IPS DF 6.9 (cell line): ENCODE measurements around the gene VAC14.

Source experiments
- DNase-seq: peaks from one replicate; pipeline ENCODE4 v3.0.0-alpha.2; 2013; ENCODE audit warnings: low read depth, low spot score
- H3K27ac ChIP-seq: one replicate; pipeline ENCODE4 v1.5.1; 2013; ENCODE audit warnings: low read length, control low read depth
- H3K27me3 ChIP-seq: 2 replicates; pipeline ENCODE4 v1.6.1; 2013; ENCODE audit warnings: mild to moderate bottlenecking, low read length; ENCODE audit not compliant: control insufficient read depth, insufficient read depth
- H3K36me3 ChIP-seq: 2 replicates; pipeline ENCODE4 v1.6.1; 2013; ENCODE audit warnings: low read length; ENCODE audit not compliant: control insufficient read depth, insufficient read depth
- H3K4me1 ChIP-seq: 2 replicates; pipeline ENCODE4 v1.6.1; 2013; ENCODE audit warnings: low read length; ENCODE audit not compliant: control insufficient read depth, insufficient read depth
- H3K4me3 ChIP-seq: 2 replicates; pipeline ENCODE4 v1.5.1; 2013; ENCODE audit warnings: mild to moderate bottlenecking, low read length
- H3K9me3 ChIP-seq: 2 replicates; pipeline ENCODE4 v1.6.1; 2013; ENCODE audit warnings: low read length, inconsistent platforms; ENCODE audit not compliant: control insufficient read depth, insufficient read depth
- WGBS: extraction: QIAGEN DNeasy Blood & Tissue Kit; methylation state at CpG from one replicate; pipeline ENCODE4 v1.1.7; 2013; ENCODE audit warnings: mixed read lengths, missing lambda C conversion rate; ENCODE audit not compliant: insufficient read length, insufficient coverage; 5-methylcytosine and 5-hydroxymethylcytosine counted together

The VAC14 gene

DNA sequence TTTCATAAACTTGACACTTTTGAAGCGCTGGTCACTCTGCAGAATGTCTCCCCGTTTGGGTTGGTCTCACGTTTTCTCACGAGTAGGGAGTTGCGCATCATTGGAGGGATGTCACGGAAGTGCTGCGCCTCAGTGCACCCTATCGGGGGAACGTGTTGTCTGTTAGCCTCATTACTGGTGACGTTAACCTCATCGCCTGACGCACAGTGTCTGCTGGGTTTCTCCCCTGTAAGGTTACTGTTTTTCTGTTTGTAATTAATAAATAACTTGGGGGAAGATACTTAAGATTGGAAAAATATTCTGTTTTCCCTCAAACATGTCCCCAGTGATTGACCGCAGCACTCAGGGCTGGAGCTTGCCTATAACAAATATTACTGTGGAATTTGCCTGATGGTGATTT is 26.7 kb downstream of the VAC14 start:
- no peak overlapping the region for H3K4me3 ChIP-seq
- no peak overlapping the region for H3K27ac ChIP-seq
- no peaks in the 10 kb centered on the region for H3K9me3 ChIP-seq
- no peaks in the 10 kb centered on the region for H3K4me1 ChIP-seq
- WGBS, result no CpG with 5 or more reads among the region's 13 CpGs
- H3K36me3 ChIP-seq, result peaks cover 3% of the 10 kb centered on the region; the same call in 1 of the 2 replicates
- H3K27me3 ChIP-seq, result no peaks in the 10 kb centered on the region
- DNase-seq, result no peak

DNA sequence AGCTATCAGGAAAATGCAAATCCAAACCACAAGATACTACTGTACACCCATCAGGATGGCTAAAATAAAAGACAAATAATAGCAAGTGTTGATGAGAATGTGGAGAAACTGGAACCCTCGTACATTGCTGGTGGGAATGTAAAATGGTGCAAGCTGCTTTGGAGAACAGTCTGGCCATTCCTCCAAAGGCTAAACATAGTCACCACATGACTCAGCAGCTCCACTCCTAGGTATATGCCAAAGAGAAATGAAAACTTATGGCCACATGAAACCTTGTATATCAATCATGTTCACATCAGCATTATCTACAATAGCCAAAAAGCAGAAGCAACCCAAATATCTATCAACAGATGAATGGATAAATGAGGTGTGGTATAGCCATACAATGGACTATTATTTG is 28.5 kb downstream of the VAC14 start:
- H3K27me3 ChIP-seq, result no peaks in the 10 kb centered on the region
- H3K27ac ChIP-seq, result no peak overlapping the region
- no peak overlapping the region for H3K4me3 ChIP-seq
- peaks cover 3% of the 10 kb centered on the region; the same call in 1 of the 2 replicates for H3K36me3 ChIP-seq
- WGBS, result no CpG with 5 or more reads among the region's 1 CpG
- H3K4me1 ChIP-seq, result no peaks in the 10 kb centered on the region
- DNase-seq, result no peak
- no peaks in the 10 kb centered on the region for H3K9me3 ChIP-seq

DNA sequence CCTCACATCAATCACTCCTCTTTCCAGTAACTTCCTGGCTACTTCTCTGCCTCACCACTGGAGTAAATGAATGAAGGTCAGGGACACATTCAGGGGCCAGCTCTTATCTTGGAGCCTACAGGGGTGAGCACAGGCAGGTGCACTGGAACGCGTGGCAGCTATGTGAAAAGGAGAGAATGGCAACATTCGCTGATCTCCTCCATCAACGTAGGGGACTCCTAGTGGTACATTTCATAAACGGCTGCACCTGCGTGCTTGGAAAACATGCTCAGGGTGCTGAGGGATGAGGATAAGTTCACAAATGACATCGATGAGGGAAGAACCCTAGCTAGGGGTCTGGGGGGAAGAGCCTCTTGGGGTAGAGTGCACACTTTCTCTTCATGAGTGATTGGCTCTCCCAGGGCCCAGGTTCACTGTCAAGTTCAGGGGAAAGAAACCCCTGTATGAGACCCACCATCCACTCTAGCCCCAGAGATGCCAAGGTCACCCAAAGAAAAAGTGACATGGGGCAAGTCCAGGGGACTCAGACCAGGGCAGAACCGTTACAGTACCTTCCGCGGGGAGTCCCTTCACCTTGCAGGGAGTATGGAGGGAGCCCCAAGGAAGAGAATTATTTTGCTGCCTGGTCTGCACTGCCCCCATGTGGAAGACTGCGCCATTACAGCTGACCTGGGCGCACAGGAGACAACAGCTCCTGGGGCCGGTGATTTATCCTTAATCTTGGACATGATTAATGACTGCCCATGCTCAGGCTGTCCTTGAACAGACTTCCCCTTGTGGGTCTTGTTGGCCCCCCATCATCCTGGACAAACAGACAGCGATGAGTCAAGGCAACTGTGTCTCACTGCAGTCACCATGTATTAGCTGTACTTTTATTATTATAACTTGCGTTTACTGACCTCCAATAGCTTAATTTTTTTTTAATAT is 30.1 kb downstream of the VAC14 start:
- Histone ChIP-seq H3K36me3 (no peaks in the 10 kb centered on the region), H3K27me3 (no peaks in the 10 kb centered on the region), H3K4me1 (no peaks in the 10 kb centered on the region), H3K27ac (no peak overlapping the region), H3K9me3 (no peaks in the 10 kb centered on the region), H3K4me3 (no peak overlapping the region)
- no peak for DNase-seq
- no CpG with 5 or more reads among the region's 15 CpGs for WGBS

DNA sequence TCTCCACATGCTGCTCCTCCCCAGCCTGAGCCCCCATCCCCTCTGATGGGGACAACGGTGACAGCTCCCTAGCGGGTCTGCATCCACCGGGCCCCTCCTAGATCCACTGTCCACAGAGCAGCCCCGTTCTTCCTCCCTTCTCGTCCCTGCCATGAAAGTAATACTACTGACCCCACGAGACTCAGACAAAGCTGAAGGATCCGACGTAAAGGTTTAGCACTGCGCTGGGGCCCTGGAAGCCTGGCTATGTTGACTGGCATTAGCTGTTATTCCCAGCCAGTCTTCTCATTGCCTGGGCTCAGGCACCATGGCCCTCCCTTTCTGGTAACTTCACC is 30.7 kb downstream of the VAC14 start:
- no CpG with 5 or more reads among the region's 9 CpGs for WGBS
- H3K4me3 ChIP-seq, result no peak overlapping the region
- H3K4me1 ChIP-seq, result no peaks in the 10 kb centered on the region
- DNase-seq, result no peak
- no peaks in the 10 kb centered on the region for H3K9me3 ChIP-seq
- no peak overlapping the region for H3K27ac ChIP-seq
- H3K36me3 ChIP-seq, result no peaks in the 10 kb centered on the region
- no peaks in the 10 kb centered on the region for H3K27me3 ChIP-seq

DNA sequence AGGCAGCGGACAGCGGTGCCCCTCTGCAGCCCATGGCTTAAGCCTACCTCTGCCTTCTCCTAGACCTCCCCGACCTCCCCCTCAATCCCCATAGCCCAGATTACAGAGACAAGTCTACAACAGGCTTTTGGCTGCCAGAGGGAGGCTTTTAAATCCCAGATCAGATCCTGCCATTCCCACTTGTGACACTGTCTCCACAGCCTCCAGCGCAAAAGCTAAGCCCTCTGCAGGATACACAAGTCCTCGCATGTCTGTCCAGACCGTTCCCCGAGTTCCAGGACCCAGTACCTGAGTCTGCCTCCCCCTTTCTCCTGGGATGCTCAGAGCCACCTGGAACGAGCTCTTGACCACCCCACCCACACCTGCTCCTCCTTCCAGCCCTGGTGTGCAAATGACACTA is 31.2 kb downstream of the VAC14 start:
- no CpG with 5 or more reads among the region's 8 CpGs for WGBS
- Histone ChIP-seq H3K4me1 (no peaks in the 10 kb centered on the region), H3K27ac (no peak overlapping the region), H3K27me3 (no peaks in the 10 kb centered on the region), H3K9me3 (no peaks in the 10 kb centered on the region), H3K36me3 (no peaks in the 10 kb centered on the region), H3K4me3 (no peak overlapping the region)
- no peak for DNase-seq

DNA sequence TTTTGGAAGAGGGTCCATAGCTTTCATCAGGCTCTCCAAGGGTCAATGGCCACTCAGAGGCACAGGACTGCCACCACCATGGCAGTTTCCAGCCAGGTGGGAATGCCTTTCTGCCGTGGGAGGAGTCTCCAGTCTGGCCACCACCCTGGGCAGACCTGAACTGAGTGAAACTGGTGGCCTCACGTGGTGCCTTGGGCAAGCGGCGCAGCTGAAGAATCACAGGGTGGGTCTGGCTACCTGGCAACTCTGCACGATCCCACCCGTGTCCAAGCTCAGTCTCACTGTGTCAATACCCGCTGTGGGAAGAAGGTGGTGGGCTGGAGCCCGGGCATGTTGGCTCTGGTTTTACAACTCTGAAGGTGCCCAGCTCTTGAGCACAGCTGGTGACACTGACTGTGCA is 31.8 kb downstream of the VAC14 start:
- WGBS, result no CpG with 5 or more reads among the region's 8 CpGs
- Histone ChIP-seq H3K9me3 (no peaks in the 10 kb centered on the region), H3K4me1 (no peaks in the 10 kb centered on the region), H3K36me3 (no peaks in the 10 kb centered on the region), H3K27ac (no peak overlapping the region), H3K4me3 (no peak overlapping the region), H3K27me3 (no peaks in the 10 kb centered on the region)
- DNase-seq, result no peak

DNA sequence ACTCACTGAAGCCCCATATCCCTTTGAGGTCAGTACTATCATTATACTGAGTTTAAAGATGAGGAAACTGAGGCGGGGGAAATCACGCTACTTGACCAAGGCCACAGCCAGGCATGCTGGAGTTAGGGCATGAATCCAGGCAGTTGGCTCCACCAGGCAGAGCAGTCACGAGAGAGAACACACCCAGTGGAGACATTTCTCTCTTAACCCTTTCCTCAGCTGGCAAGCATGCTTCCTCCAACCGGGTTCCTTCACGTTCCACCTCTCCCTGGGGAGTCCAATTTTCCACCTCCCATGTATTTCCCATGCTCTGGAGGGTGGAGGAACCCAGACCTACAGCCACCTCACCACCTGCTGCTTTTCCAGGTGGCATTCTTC is 32.8 kb downstream of the VAC14 start:
- no CpG with 5 or more reads among the region's 5 CpGs for WGBS
- Histone ChIP-seq H3K9me3 (no peaks in the 10 kb centered on the region), H3K4me1 (no peaks in the 10 kb centered on the region), H3K4me3 (no peak overlapping the region), H3K27ac (no peak overlapping the region), H3K36me3 (no peaks in the 10 kb centered on the region), H3K27me3 (no peaks in the 10 kb centered on the region)
- no peak for DNase-seq

DNA sequence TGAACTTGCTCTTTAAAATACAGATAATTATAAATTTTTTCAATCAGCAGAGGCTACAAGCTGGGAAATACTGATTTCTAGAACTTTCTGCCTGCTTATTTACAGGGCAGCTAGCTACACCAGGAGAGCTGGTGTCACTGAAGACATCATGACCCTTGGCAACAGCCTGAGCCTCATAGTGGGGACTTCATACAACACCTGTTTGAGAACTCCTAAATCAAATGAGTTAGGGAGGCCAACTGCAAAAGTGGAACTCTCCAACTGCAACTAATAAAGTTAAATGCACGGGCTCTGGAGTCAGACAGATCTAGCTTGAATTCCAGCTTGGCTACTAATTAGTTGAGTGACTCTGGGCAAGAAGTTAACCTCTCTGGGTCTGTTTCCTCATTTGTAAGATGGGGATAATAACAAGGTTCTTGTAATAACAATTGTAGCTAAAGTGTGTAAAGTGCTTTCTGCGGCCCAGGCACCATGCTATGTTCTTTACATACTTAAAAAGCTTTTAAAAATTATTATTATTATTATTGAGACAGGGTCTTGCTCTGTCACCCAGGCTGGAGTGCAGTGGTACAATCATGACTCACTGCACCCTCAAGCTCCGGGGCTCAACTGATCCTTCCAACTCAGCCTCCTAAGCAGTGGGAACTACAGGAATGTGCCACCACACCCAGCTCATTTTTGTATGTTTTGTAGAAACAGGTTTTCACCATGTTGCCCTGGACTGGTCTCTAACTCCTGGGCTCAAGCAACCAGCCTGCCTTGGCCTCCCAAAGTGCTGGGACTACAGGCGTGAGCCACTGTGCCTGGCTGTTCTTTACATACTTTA is 33.4 kb downstream of the VAC14 start:
- WGBS, result no CpG with 5 or more reads among the region's 4 CpGs
- Histone ChIP-seq H3K4me3 (no peak overlapping the region), H3K36me3 (no peaks in the 10 kb centered on the region), H3K27ac (no peak overlapping the region), H3K4me1 (no peaks in the 10 kb centered on the region), H3K27me3 (no peaks in the 10 kb centered on the region), H3K9me3 (no peaks in the 10 kb centered on the region)
- DNase-seq, result no peak

DNA sequence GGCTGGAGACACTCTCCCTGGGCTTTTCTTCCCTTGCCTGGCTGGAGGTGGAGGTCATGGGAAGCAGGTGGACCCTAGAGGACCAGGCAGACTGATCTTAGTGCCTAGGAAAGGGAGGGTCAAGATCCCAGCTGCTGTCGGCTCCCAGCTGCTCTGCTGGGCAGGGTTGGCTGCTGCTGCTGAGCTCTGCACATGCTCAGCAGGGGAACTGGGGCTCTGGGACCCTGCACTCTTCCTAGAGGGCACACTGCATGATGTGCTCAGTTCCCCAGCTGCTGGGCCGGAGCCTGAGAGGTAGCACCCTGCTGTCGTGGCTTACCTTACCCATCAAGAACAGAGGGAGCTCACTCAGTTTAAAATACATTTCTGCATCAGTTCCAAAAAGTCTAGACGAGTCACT is 34.3 kb downstream of the VAC14 start:
- Histone ChIP-seq H3K36me3 (no peaks in the 10 kb centered on the region; the same call in 1 of the 2 replicates), H3K27me3 (no peaks in the 10 kb centered on the region), H3K4me3 (no peak overlapping the region), H3K9me3 (no peaks in the 10 kb centered on the region), H3K4me1 (no peaks in the 10 kb centered on the region), H3K27ac (no peak overlapping the region)
- DNase-seq, result no peak
- WGBS, result no CpG with 5 or more reads among the region's 4 CpGs

DNA sequence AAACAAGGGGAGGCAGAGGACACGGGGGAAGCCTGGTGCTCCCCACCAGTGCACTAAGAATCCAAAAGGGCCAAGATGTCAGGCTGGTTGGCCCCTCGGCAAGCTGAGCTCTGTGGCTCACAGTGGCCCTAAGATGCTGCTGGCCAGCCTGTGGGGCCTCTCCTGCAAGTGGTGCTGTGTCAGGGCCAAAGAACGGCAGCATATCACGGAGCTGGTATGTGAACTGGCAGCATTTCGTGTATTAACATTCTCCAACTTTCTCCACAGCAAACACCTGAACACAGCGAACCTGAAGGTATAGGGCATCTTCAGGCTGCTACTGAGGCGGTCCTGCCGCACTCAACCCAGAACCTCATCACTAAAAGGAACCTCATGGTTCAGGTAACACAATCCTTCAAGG is 34.8 kb downstream of the VAC14 start:
- H3K36me3 ChIP-seq, result peaks cover 3% of the 10 kb centered on the region; the same call in 1 of the 2 replicates
- H3K9me3 ChIP-seq, result no peaks in the 10 kb centered on the region
- no peak overlapping the region for H3K27ac ChIP-seq
- no peaks in the 10 kb centered on the region; the same call in 1 of the 2 replicates for H3K4me1 ChIP-seq
- H3K27me3 ChIP-seq, result no peaks in the 10 kb centered on the region
- H3K4me3 ChIP-seq, result no peak overlapping the region
- WGBS, result no CpG with 5 or more reads among the region's 8 CpGs
- no peak for DNase-seq
